Naive thymus-derived CD4-positive, alpha-beta T cell (primary cell): Measurements from ENCODE around the gene SH3YL1. TPM values are rescaled to one million over a fixed set of nuclear protein-coding genes. Genes with fewer than 3 reads are reported as not detected.

Experiments
- ATAC-seq: fragments of 150-1000 bp; cut with Tn5 transposase; 2 replicates; pipeline ENCODE4 v1.10.0; 2021; ENCODE audit warnings: mild to moderate bottlenecking, moderate library complexity
- CTCF ChIA-PET: fragments of 350-600 bp; sonication (Branson Sonifier 250); formaldehyde crosslinking; loops from one replicate; lab custom pipeline; 2021; ENCODE audit warnings: antibody characterized with exemption; lab: Charles Lee
- POLR2A ChIA-PET: fragments of 350-600 bp; sonication (Branson Sonifier 250); formaldehyde crosslinking; loops from one replicate; lab custom pipeline; 2021; ENCODE audit warnings: antibody characterized with exemption, inconsistent platforms; lab: Charles Lee
- DNase-seq, 9 donors: peaks; one replicate each; pipeline versions ENCODE4 v3.0.0 to v3.0.0-alpha.2; 2020 to 2022; ENCODE audit warnings: mixed read lengths in 1 of 9
- H3K27ac ChIP-seq: one replicate; pipeline ENCODE4 v1.7.0; 2013; ENCODE audit warnings: mild to moderate bottlenecking, low read depth, low read length, moderate library complexity
- H3K27me3 ChIP-seq, 2 donors: one replicate each; pipeline ENCODE4 v1.7.0; 2013; ENCODE audit warnings: low read length in 2 of 2, mild to moderate bottlenecking in 2 of 2, moderate library complexity in 2 of 2; ENCODE audit not compliant: control insufficient read depth in 2 of 2, insufficient read depth in 2 of 2
- H3K36me3 ChIP-seq, 3 experiments: 1 replicate in 2 of 3; 2 replicates in 1 of 3; pipeline ENCODE4 v1.7.0; 2013; ENCODE audit warnings: low read length in 3 of 3, mild to moderate bottlenecking in 3 of 3, moderate library complexity in 1 of 3; ENCODE audit not compliant: insufficient read depth in 3 of 3, control insufficient read depth in 2 of 3
- H3K4me1 ChIP-seq, 2 donors: one replicate each; pipeline ENCODE4 v1.7.0; 2013; ENCODE audit warnings: low read length in 2 of 2, mild to moderate bottlenecking in 2 of 2, moderate library complexity in 1 of 2; ENCODE audit not compliant: control insufficient read depth in 2 of 2, insufficient read depth in 2 of 2
- H3K4me3 ChIP-seq: 2 replicates; pipeline ENCODE4 v1.7.0; 2013; ENCODE audit warnings: mild to moderate bottlenecking, low read length
- H3K9me3 ChIP-seq, 3 experiments: 1 replicate in 2 of 3; 2 replicates in 1 of 3; pipeline ENCODE4 v1.7.0; 2013; ENCODE audit warnings: low read length in 3 of 3; ENCODE audit not compliant: control insufficient read depth in 2 of 3
- H3K27ac Mint-ChIP-seq, 9 donors: one replicate each; pipeline ENCODE4 v1.8.0; 2020 to 2022; ENCODE audit warnings: mixed read lengths in 9 of 9, mild to moderate bottlenecking in 8 of 9, moderate library complexity in 5 of 9, inconsistent platforms in 2 of 9
- H3K27me3 Mint-ChIP-seq, 5 donors: one replicate each; pipeline ENCODE4 v1.8.0; 2021 to 2022; ENCODE audit warnings: mixed read lengths in 5 of 5, mild to moderate bottlenecking in 1 of 5
- H3K36me3 Mint-ChIP-seq, 5 donors: one replicate each; pipeline ENCODE4 v1.8.0; 2020 to 2022; ENCODE audit warnings: mixed read lengths in 5 of 5, mild to moderate bottlenecking in 3 of 5, inconsistent platforms in 1 of 5
- H3K4me1 Mint-ChIP-seq, 7 donors: one replicate each; pipeline ENCODE4 v1.8.0; 2020 to 2022; ENCODE audit warnings: mixed read lengths in 7 of 7, mild to moderate bottlenecking in 3 of 7, inconsistent platforms in 1 of 7
- H3K4me3 Mint-ChIP-seq, 10 donors: one replicate each; pipeline ENCODE4 v1.8.0; 2020 to 2022; ENCODE audit warnings: mild to moderate bottlenecking in 10 of 10, mixed read lengths in 10 of 10, moderate library complexity in 6 of 10, inconsistent platforms in 2 of 10
- H3K9me3 Mint-ChIP-seq, 11 donors: one replicate each; pipeline ENCODE4 v1.8.0; 2020 to 2022; ENCODE audit warnings: mixed read lengths in 11 of 11, mild to moderate bottlenecking in 4 of 11, inconsistent platforms in 1 of 11, moderate library complexity in 1 of 11
- intact Hi-C, 2 donors: fragments of 100-400 bp; cut with micrococcal nuclease; formaldehyde crosslinking; loops; one replicate each; pipeline ENCODE4 v1.15.1; 2023
- polyA plus RNA-seq, 2 donors: library from polyadenylated mRNA; unstranded; fragments of 300-500 nt; fragmentation: Illumina TruSeq; gene quantifications; one replicate each; pipeline ENCODE4 v1.2.3, GENCODE V29; 2021
- total RNA-seq, 6 experiments: library from RNA in 5 of 6; stranded (reverse) in 5 of 6; gene quantifications; 1 replicate in 5 of 6; 2 replicates in 1 of 6; pipeline ENCODE4 v1.2.3 and lab custom pipeline; 2021 to 2026

SH3YL1 gene
- total and polyA plus RNA-seq, 7 experiments from 2014 or later: 16.5 to 94.1 (median 52.2) TPM

- Histone ChIP-seq H3K27ac (no peak overlapping the region), H3K4me3 (no peak overlapping the region), H3K4me1 (peaks cover 0 to 3% of the 10 kb centered on the region in 2 donors), H3K9me3 (no peaks in the 10 kb centered on the region), H3K27me3 (no peaks in the 10 kb centered on the region), H3K36me3 (no peaks in the 10 kb centered on the region)
- Mint-ChIP-seq H3K27ac (peak overlapping the region in 4 of 9 donors; percentile 9 to 65 (median 34)), H3K27me3 (peaks cover 4 to 10% (median 5%) of the 10 kb centered on the region in 5 donors), H3K4me3 (no peak overlapping the region), H3K36me3 (peaks cover 0 to 5% (median 2%) of the 10 kb centered on the region in 5 donors), H3K4me1 (peaks cover 0 to 42% (median 17%) of the 10 kb centered on the region in 7 donors), H3K9me3 (peaks cover 0 to 19% (median 7%) of the 10 kb centered on the region in 11 donors)
- DNase-seq (no peak), ATAC-seq (no peak)
- intact Hi-C loops: no loop called here
- CTCF ChIA-PET: no interaction called here
- POLR2A ChIA-PET: interaction anchor here (1.0 kb wide), 1 partner anchor 31 kb away, joined by 3 read pairs; no protein-coding TSS in a partner anchor
Measured at GRCh38 chr2:208335-208734, 55.5 kb downstream of the SH3YL1 start.

- no peak for DNase-seq
- Histone ChIP-seq H3K27ac (no peak overlapping the region), H3K27me3 (no peaks in the 10 kb centered on the region), H3K4me3 (no peak overlapping the region), H3K9me3 (no peaks in the 10 kb centered on the region), H3K36me3 (no peaks in the 10 kb centered on the region), H3K4me1 (peaks cover 0 to 4% of the 10 kb centered on the region in 2 donors)
- peaks cover 0 to 10% (median 4%) of the 10 kb centered on the region in 11 donors for H3K9me3 Mint-ChIP-seq
- intact Hi-C loops: no loop called here
- no peak for ATAC-seq
- CTCF ChIA-PET: no interaction called here
- H3K36me3 Mint-ChIP-seq: peaks cover 0 to 5% (median 0%) of the 10 kb centered on the region in 5 donors
- peak overlapping the region in 2 of 9 donors; percentile 49 to 60 for H3K27ac Mint-ChIP-seq
- H3K27me3 Mint-ChIP-seq: peaks cover 0 to 3% (median 0%) of the 10 kb centered on the region in 5 donors
- peak overlapping the region in 2 of 10 donors; percentile 36 to 76 for H3K4me3 Mint-ChIP-seq
- H3K4me1 Mint-ChIP-seq: peaks cover 0 to 48% (median 25%) of the 10 kb centered on the region in 7 donors
- POLR2A ChIA-PET: interaction anchor here (3.1 kb wide), 1 partner anchor 28 kb away, joined by 21 read pairs; no protein-coding TSS in a partner anchor
Measured at GRCh38 chr2:203984-204383, 59.8 kb downstream of the SH3YL1 start.

DNA sequence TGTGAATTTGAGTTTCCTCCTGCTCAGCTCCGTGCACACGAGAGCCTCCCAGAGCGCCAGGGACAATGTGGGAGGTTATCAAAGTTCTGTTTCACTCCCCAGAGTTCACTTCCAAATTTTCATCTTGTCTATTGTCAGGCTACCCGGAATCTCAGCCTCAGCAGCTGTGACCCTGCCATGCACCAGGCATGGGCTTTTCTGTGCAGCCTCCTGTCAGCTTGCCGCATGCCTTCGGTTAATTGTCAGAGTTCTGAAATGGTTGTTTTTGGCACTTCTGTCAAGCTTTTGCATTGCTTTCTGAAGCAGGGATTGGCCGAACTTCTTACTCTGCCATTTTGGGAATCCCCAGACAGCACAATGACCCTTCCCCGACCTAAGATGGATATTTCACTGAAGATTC, 60.4 kb downstream of the SH3YL1 start:
- H3K9me3 Mint-ChIP-seq: peaks cover 0 to 8% (median 4%) of the 10 kb centered on the region in 11 donors
- Histone ChIP-seq H3K27ac (no peak overlapping the region), H3K36me3 (no peaks in the 10 kb centered on the region), H3K4me1 (peaks cover 0 to 4% of the 10 kb centered on the region in 2 donors), H3K9me3 (no peaks in the 10 kb centered on the region), H3K4me3 (no peak overlapping the region), H3K27me3 (no peaks in the 10 kb centered on the region)
- ChIA-PET CTCF (interaction anchor here (1.2 to 1.6 kb wide), 3 partner anchors 10 to 88 kb away, joined by 3 to 10 read pairs (median 3); no protein-coding TSS in a partner anchor), POLR2A (interaction anchor here (1.4 to 3.1 kb wide), 2 partner anchors 10 to 27 kb away, joined by 4 to 21 read pairs; no protein-coding TSS in a partner anchor)
- no peak for DNase-seq
- peaks cover 0 to 5% (median 0%) of the 10 kb centered on the region in 5 donors for H3K36me3 Mint-ChIP-seq
- intact Hi-C loops: no loop called here
- peaks cover 0 to 3% (median 0%) of the 10 kb centered on the region in 5 donors for H3K27me3 Mint-ChIP-seq
- peak overlapping the region in 5 of 9 donors; percentile 12 to 87 (median 72) for H3K27ac Mint-ChIP-seq
- no peak for ATAC-seq
- peaks cover 0 to 43% (median 25%) of the 10 kb centered on the region in 7 donors for H3K4me1 Mint-ChIP-seq
- H3K4me3 Mint-ChIP-seq: peak overlapping the region in 5 of 10 donors; percentile 32 to 76 (median 73)

DNA sequence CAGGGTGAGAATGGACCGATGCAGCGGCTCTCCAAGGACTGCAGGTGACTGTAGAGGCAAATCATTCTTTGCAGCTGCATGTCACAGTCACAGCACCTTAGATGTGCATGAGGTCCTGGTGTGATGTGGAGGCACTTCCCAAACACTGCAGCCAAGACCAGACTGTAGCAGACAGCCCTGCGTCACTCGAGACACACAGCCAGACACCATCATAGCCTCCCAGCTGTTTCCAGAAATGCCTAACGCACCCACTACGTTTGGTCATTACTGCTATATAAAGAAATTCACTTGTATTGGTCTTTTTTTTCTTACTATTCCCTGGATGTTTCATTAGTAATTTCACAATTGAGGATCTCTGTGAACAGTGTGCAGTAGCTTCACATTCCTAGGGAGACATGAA, 60.9 kb downstream of the SH3YL1 start:
- no peaks in the 10 kb centered on the region for H3K27me3 ChIP-seq
- peaks cover 0 to 4% of the 10 kb centered on the region in 2 donors for H3K4me1 ChIP-seq
- ChIA-PET CTCF (interaction anchor here (0.6 to 1.6 kb wide), 5 partner anchors 10 to 326 kb away, joined by 3 to 10 read pairs (median 4); no protein-coding TSS in a partner anchor), POLR2A (interaction anchor here (0.8 to 3.1 kb wide), 3 partner anchors 9 to 27 kb away, joined by 3 to 21 read pairs (median 4); no protein-coding TSS in a partner anchor)
- H3K4me3 Mint-ChIP-seq: peak overlapping the region in 9 of 10 donors; percentile 61 to 84 (median 76)
- H3K4me3 ChIP-seq: no peak overlapping the region
- intact Hi-C loops: loop anchor here in 1 of 2 donors (1.0 kb wide), 1 partner anchor 27 kb away; no protein-coding TSS in a partner anchor
- H3K4me1 Mint-ChIP-seq: peaks cover 0 to 38% (median 25%) of the 10 kb centered on the region in 7 donors
- H3K36me3 ChIP-seq: no peaks in the 10 kb centered on the region
- peaks cover 0 to 3% (median 0%) of the 10 kb centered on the region in 5 donors for H3K27me3 Mint-ChIP-seq
- H3K27ac ChIP-seq: peak overlapping the region; percentile 39
- ATAC-seq: no peak
- H3K9me3 ChIP-seq: no peaks in the 10 kb centered on the region
- H3K36me3 Mint-ChIP-seq: peaks cover 0 to 5% (median 0%) of the 10 kb centered on the region in 5 donors
- peaks cover 0 to 8% (median 4%) of the 10 kb centered on the region in 11 donors for H3K9me3 Mint-ChIP-seq
- no peak for DNase-seq
- peak overlapping the region in 8 of 9 donors; percentile 66 to 93 (median 86) for H3K27ac Mint-ChIP-seq

DNA sequence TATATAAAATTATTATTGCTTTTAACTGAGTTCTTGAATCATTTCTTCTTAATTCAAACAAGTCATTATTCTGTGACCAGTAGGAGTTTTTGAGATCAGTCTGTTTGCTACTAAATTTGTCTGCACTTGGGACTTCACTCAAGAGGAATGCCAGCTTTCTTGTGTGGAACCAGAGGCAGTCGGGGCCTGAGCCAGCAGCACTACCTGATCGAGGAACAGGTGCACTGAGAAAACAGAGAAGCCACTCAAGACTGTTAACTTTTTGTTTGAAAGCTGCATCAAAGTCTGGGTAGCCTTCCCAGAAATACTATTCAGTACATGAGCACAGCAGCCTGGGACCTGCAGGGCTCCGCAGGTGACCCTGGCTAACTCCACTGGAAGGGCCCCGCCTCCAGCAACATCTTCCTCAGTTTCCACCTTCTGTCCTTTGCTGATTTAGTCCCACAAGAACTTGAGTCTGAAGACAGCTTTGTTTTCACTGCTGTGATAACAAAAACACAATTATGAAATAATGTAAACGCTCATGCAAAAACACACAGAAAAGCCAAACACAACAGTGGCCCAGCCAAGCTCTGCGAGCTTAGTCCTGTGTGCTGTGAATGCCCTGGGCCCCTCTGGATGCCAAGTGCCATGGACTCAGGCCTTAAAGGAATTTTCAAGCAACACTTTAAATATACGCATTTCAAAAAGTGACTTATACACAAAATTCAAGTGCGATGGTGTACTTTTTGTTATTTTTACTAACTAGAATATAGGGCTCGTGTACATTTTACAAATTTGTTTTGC, 62.0 kb downstream of the SH3YL1 start:
- DNase-seq: no peak
- Mint-ChIP-seq H3K27ac (peak overlapping the region in 7 of 9 donors; percentile 66 to 93 (median 87)), H3K27me3 (peaks cover 0 to 3% (median 0%) of the 10 kb centered on the region in 5 donors), H3K9me3 (peaks cover 0 to 8% (median 4%) of the 10 kb centered on the region in 11 donors), H3K4me1 (peaks cover 0 to 36% (median 25%) of the 10 kb centered on the region in 7 donors), H3K4me3 (peak overlapping the region in 8 of 10 donors; percentile 12 to 84 (median 76)), H3K36me3 (peaks cover 0 to 5% (median 0%) of the 10 kb centered on the region in 5 donors)
- ATAC-seq: no peak
- Histone ChIP-seq H3K27me3 (no peaks in the 10 kb centered on the region), H3K4me3 (no peak overlapping the region), H3K9me3 (no peaks in the 10 kb centered on the region), H3K36me3 (no peaks in the 10 kb centered on the region), H3K27ac (peak overlapping the region; percentile 39), H3K4me1 (peaks cover 0 to 4% of the 10 kb centered on the region in 2 donors)
- ChIA-PET CTCF (interaction anchor here (1.2 to 1.6 kb wide), 2 partner anchors 11 to 25 kb away, joined by 3 to 10 read pairs; no protein-coding TSS in a partner anchor), POLR2A (interaction anchor here (0.8 to 3.1 kb wide), 2 partner anchors 10 to 26 kb away, joined by 3 to 21 read pairs; no protein-coding TSS in a partner anchor)
- intact Hi-C loops: loop anchor here in 1 of 2 donors (1.0 kb wide), 1 partner anchor 26 kb away; no protein-coding TSS in a partner anchor
